LNCaP clone FGC (cell line): ENCODE results near the gene MANBA.

Experiments
- DNase-seq: peaks from one replicate; pipeline ENCODE4 v3.0.0-alpha.2; 2011; ENCODE audit warnings: low read depth
- H3K4me3 ChIP-seq: 2 replicates; pipeline ENCODE4 v1.5.1; 2011; ENCODE audit warnings: mild to moderate bottlenecking, low read depth, low read length, control low read depth
- TF ChIP-seq, protein P1 (sequence below): IDR thresholded peaks from 2 replicates; pipeline ENCODE4 v1.5.1; 2012; ENCODE audit warnings: mild to moderate bottlenecking; ENCODE audit not compliant: control insufficient read depth, insufficient read depth; ENCODE audit errors: extremely low read depth

Gene MANBA

DNA sequence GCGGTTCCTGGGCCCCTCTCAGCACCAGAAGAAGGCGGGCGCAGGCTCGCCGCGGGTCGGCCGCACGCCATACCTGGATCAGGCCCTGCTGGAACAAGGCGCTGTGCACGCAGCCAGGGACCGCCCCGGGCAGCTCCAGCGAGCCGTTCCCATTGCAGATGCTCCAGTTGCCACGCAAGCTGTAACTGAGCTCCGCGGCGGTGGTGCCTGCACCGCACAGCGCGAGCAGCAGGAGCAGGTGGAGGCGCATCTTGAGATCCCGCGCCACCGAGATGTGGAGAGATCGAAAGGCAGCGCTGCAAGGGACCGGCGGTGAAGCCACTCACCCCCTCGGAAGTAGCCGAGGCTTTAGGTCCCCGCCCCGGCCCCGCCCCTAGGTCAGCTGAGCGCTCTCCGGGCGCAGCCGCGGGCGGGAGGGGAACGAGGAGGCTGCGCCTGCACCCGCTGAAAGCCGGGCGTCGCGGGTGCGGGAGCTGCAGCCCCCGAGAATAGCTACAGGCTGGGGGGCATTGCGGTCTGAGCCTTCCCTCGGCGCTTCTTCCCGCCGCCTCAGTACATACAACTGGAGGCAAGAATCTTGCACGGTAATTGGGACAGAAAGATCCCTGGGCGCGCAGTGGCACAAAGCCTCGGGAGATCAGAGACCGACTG is at the start of gene MANBA:
MANBA (minus strand) TSS at position 324 of the 651 bp plus-strand sequence; CDS start at position 250, 74 bp downstream.
- TF ChIP-seq, protein P1, sequence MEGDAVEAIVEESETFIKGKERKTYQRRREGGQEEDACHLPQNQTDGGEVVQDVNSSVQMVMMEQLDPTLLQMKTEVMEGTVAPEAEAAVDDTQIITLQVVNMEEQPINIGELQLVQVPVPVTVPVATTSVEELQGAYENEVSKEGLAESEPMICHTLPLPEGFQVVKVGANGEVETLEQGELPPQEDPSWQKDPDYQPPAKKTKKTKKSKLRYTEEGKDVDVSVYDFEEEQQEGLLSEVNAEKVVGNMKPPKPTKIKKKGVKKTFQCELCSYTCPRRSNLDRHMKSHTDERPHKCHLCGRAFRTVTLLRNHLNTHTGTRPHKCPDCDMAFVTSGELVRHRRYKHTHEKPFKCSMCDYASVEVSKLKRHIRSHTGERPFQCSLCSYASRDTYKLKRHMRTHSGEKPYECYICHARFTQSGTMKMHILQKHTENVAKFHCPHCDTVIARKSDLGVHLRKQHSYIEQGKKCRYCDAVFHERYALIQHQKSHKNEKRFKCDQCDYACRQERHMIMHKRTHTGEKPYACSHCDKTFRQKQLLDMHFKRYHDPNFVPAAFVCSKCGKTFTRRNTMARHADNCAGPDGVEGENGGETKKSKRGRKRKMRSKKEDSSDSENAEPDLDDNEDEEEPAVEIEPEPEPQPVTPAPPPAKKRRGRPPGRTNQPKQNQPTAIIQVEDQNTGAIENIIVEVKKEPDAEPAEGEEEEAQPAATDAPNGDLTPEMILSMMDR: no peak
- peak; percentile 47 for DNase-seq
- peak within 1 kb of the TSS; percentile 92 for H3K4me3 ChIP-seq

DNA sequence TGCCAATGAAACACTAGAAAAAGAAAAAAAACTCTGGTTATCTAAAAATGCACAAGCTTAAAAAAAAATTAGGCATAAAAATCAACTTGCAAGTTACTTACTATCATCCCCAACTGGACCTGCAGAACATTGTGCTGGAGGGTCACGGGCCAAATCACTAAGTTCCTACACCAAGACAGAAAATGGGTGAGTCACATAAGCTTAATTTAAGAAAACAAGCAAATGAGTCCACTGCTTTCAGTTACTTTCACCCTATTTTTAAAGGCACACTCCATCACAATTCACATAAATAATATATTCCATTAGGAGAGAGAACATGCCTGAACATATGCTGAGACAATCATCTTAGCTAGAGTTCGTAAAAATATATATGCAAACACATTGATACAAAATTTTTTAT is 48.9 kb upstream of the MANBA start:
- TF ChIP-seq, protein P1: no peak
- no peak overlapping the region for H3K4me3 ChIP-seq
- no peak for DNase-seq

DNA sequence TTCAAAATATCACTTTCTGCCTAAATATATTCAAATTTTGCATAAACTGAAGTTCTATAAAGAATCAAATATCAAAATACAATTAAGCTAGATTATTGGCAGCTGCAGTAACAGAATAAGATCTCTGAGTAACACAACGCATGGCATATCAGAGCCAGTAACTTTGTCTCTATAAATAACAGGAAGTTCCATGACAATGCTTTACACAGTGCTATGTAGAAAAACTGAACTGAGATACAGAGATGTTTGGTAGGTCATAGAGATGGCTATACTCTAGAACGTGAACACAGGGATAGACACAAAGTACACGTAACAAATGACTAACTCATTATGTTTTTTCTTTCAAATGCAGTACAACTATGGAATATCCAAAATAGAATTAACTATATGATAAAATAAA is 48.4 kb upstream of the MANBA start:
- TF ChIP-seq, protein P1: no peak
- no peak overlapping the region for H3K4me3 ChIP-seq
- no peak for DNase-seq

DNA sequence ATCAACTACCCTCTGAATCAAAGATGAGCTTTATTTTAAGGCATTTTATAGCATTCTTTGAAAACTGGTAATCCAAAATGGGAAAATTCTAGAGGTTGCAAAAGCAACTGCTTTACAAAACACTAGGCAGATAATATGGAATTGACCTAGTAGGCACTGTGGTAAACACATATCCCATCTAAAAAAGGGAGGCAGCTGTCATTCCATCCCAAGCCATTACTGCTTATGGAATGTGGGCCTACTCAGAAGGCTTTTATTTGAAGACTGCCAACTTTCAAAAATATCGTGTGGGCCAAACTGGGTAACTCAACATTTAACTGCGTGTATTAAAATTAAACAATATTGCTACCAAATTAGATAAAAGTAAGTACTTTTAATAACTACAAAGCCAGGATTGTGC is 47.2 kb upstream of the MANBA start:
- H3K4me3 ChIP-seq: no peak overlapping the region
- TF ChIP-seq, protein P1: no peak
- DNase-seq: no peak

DNA sequence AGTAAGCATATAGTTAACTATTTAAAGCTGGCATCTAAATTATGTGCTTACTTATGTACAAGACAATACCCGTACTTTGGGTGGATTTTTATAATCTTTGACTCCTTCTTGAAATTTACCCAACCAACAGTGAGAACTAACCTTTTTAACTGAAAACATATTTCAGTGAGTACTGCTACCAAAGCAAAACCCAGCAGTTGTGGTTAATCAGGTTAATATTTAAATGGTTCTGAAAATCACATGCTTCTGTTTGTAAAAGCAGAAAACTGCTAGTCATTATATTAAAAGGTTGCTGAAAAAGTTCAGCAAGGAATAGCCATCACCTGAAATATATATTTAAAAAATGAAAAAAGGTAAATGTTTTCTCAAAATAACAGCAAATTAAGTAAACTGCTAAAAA is 46.6 kb upstream of the MANBA start:
- no peak for DNase-seq
- H3K4me3 ChIP-seq: no peak overlapping the region
- TF ChIP-seq, protein P1: no peak

DNA sequence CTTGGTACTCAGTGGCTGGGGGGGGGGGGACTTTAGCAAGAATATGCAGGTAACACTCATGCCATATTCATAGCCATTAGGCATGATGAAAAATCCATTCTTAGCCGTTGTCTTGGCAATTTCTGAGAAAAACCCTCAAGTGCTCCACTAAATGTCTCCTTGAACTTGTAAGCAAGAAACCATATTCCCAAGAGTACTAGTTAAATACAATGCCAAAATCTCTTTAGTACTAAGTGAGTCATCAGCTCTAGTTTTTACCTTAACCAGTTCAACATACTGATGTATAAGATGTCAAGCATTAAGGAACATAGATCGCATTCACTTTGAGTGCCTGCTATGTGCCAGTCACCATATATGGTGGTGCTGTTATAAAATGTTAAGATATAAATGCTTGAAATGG is 39.0 kb upstream of the MANBA start:
- no peak for DNase-seq
- TF ChIP-seq, protein P1: no peak
- H3K4me3 ChIP-seq: no peak overlapping the region

DNA sequence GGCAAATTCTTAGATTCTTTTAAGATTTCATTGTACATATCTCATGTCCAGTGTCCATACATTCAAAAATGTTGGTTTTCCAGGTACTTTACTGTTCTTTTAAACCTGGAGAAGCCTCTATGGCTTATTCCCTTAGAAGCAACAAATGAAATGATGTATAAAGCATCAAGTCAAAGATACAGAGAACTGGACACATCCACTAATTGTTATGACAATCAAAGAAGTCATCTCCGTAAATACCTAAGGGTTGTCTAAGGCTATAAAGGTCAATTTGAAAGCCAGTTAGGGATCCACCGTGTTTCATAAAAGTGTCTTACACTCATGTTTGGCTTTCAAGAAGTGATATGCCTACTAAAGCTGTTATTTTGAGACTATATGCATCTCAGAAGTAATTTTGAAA is 34.2 kb upstream of the MANBA start:
- no peak for DNase-seq
- no peak overlapping the region for H3K4me3 ChIP-seq
- TF ChIP-seq, protein P1: no peak
